GM12878 (cell line): ENCODE data around the gene OR7A10. TPM values are rescaled to one million over a fixed set of nuclear protein-coding genes. Genes with fewer than 3 reads are reported as not detected.

Experiments used
- ATAC-seq: fragments of 200-7000 bp; cut with Tn5 transposase; 3 replicates; pipeline ENCODE4 v1.9.1; 2020; ENCODE audit warnings: mild to moderate bottlenecking, moderate library complexity
- BruUV-seq: library from RNA; stranded (reverse); fragments of 400-500 nt; replicated peaks from 2 replicates; lab custom pipeline; 2021; lab: Mats Ljungman, UMichigan
- CTCF ChIA-PET: fragments of 300-600 bp; sonication (Branson Sonifier 250); formaldehyde crosslinking; extraction: SDS; loops from one replicate; lab custom pipeline; 2021; ENCODE audit warnings: inconsistent platforms; lab: Yijun Ruan, JAX
- POLR2A ChIA-PET: fragments of 350-600 bp; formaldehyde crosslinking; extraction: SDS; loops from one replicate; lab custom pipeline; 2021; ENCODE audit warnings: inconsistent platforms; lab: Charles Lee
- RAD21 ChIA-PET: fragments of 300-600 bp; sonication (Branson Sonifier 250); formaldehyde crosslinking; loops from one replicate; lab custom pipeline; 2023; ENCODE audit warnings: antibody characterized with exemption; ENCODE audit not compliant: unreplicated experiment; lab: Charles Lee
- SMC1A ChIA-PET: fragments of 300-600 bp; sonication (Branson Sonifier 250); formaldehyde crosslinking; loops from one replicate; lab custom pipeline; 2023; ENCODE audit not compliant: unreplicated experiment, uncharacterized antibody; lab: Charles Lee
- DNase-seq: peaks from one replicate; pipeline ENCODE4 v3.0.0-alpha.2; 2011; ENCODE audit warnings: low read depth, low spot score
- FAIRE-seq: peaks from 3 replicates; lab custom pipeline; 2011; peaks lifted over from hg19 to GRCh38; lab: Jason Lieb, UNC
- H2AFZ ChIP-seq: 2 replicates; pipeline ENCODE4 v1.6.0; 2011; ENCODE audit warnings: low read depth, low read length, control low read depth; ENCODE audit not compliant: control insufficient read depth
- H3K27ac ChIP-seq: 2 replicates; pipeline ENCODE4 v1.5.1; 2011; ENCODE audit warnings: control low read depth; ENCODE audit not compliant: control insufficient read depth, insufficient read depth
- H3K27me3 ChIP-seq, 2 experiments: replicated peaks in 1 of 2; 2 replicates each; pipeline versions ENCODE4 v1.6.0 to v1.6.1; 2011; ENCODE audit warnings: low read length in 1 of 2; ENCODE audit not compliant: control insufficient read depth in 2 of 2, insufficient read depth in 2 of 2
- H3K36me3 ChIP-seq, 2 experiments: 2 replicates each; pipeline ENCODE4 v1.5.1; 2011; ENCODE audit warnings: low read length in 1 of 2; ENCODE audit not compliant: control insufficient read depth in 2 of 2, insufficient read depth in 2 of 2
- H3K4me1 ChIP-seq: 2 replicates; pipeline ENCODE4 v1.6.1; 2011; ENCODE audit warnings: mild to moderate bottlenecking, low read length, moderate library complexity, mixed read lengths; ENCODE audit not compliant: control insufficient read depth, insufficient read depth
- H3K4me2 ChIP-seq: 2 replicates; pipeline ENCODE4 v1.6.0; 2011; ENCODE audit warnings: control low read depth; ENCODE audit not compliant: control insufficient read depth, insufficient read depth
- H3K4me3 ChIP-seq: fragments of 200-600 bp; sonication (generic); 2 replicates; pipeline ENCODE4 v1.5.1; 2016
- H3K79me2 ChIP-seq: 2 replicates; pipeline ENCODE4 v1.6.0; 2011; ENCODE audit warnings: low read length; ENCODE audit not compliant: control insufficient read depth, insufficient read depth
- H3K9ac ChIP-seq: 2 replicates; pipeline ENCODE4 v1.8.0; 2011; ENCODE audit warnings: low read length, control low read depth, mixed read lengths; ENCODE audit not compliant: control insufficient read depth, insufficient read depth
- H3K9me3 ChIP-seq: replicated peaks from 3 replicates; pipeline ENCODE4 v1.5.1; 2011; ENCODE audit warnings: mild to moderate bottlenecking, low read length; ENCODE audit not compliant: control insufficient read depth, insufficient read depth
- H4K20me1 ChIP-seq: 2 replicates; pipeline ENCODE4 v1.6.0; 2011; ENCODE audit not compliant: control insufficient read depth, insufficient read depth
- BACH1 ChIP-seq: fragments of 450-650 bp; IDR thresholded peaks from 2 replicates; pipeline ENCODE4 v1.6.1; 2017; ENCODE audit warnings: mild to moderate bottlenecking, borderline replicate concordance
- CREM ChIP-seq: IDR thresholded peaks from 2 replicates; pipeline ENCODE4 v1.6.1; 2014; ENCODE audit warnings: antibody characterized with exemption, low read depth
- FOXM1 ChIP-seq: IDR thresholded peaks from 2 replicates; pipeline ENCODE4 v1.6.1; 2012; ENCODE audit warnings: low read depth, mild to moderate bottlenecking, inconsistent platforms, low read length, moderate library complexity
- HCFC1 ChIP-seq: fragments of 150-350 bp; IDR thresholded peaks from 2 replicates; pipeline ENCODE4 v1.6.1; 2014; ENCODE audit warnings: low read length
- HSF1 ChIP-seq: fragments of 150-350 bp; IDR thresholded peaks from 2 replicates; pipeline ENCODE4 v1.6.1; 2014; ENCODE audit warnings: mild to moderate bottlenecking, low read depth, low read length
- MTA2 ChIP-seq: fragments of 450-650 bp; IDR thresholded peaks from 2 replicates; pipeline ENCODE4 v1.6.1; 2016; ENCODE audit warnings: low read depth, mild to moderate bottlenecking, moderate library complexity
- NBN ChIP-seq: fragments of 450-650 bp; IDR thresholded peaks from 2 replicates; pipeline ENCODE4 v1.6.1; 2016
- NFXL1 ChIP-seq: fragments of 450-650 bp; IDR thresholded peaks from 2 replicates; pipeline ENCODE4 v1.6.1; 2017; ENCODE audit warnings: antibody characterized with exemption, mild to moderate bottlenecking, borderline replicate concordance
- POU2F2 ChIP-seq: IDR thresholded peaks from 3 replicates; pipeline ENCODE4 v1.6.1; 2011; ENCODE audit warnings: low read depth, mild to moderate bottlenecking, low read length, borderline replicate concordance
- RAD21 ChIP-seq: IDR thresholded peaks from 2 replicates; pipeline ENCODE4 v1.6.1; 2011; ENCODE audit warnings: mild to moderate bottlenecking, low read depth, low read length, moderate library complexity; ENCODE audit not compliant: insufficient read depth
- SKIL ChIP-seq: fragments of 450-650 bp; IDR thresholded peaks from 2 replicates; pipeline ENCODE4 v1.6.1; 2017; ENCODE audit warnings: mild to moderate bottlenecking, low read depth, inconsistent platforms; ENCODE audit not compliant: poor library complexity, severe bottlenecking
- SMAD5 ChIP-seq: IDR thresholded peaks from 2 replicates; pipeline ENCODE4 v1.6.1; 2016; ENCODE audit warnings: antibody characterized with exemption, low read depth
- ZNF592 ChIP-seq: fragments of 450-650 bp; IDR thresholded peaks from 2 replicates; pipeline ENCODE4 v1.6.1; 2017; ENCODE audit warnings: mild to moderate bottlenecking, moderate library complexity
- ZSCAN29 ChIP-seq: fragments of 450-650 bp; IDR thresholded peaks from 2 replicates; pipeline ENCODE4 v1.6.1; 2017; ENCODE audit warnings: mild to moderate bottlenecking, moderate library complexity
- WGBS: methylation state at CpG from one replicate; pipeline ENCODE4 v1.1.6; 2016; ENCODE audit warnings: low lambda C conversion rate; ENCODE audit not compliant: insufficient replicate concordance, insufficient coverage; ENCODE audit errors: missing lambda C conversion rate; 5-methylcytosine and 5-hydroxymethylcytosine counted together
- in situ Hi-C: fragments of 300-500 bp; cut with MboI; formaldehyde crosslinking; loops from 9 replicates; pipeline ENCODE4 v1.14.3; 2018; ENCODE audit warnings: mixed read lengths
- intact Hi-C: fragments of 100-400 bp; cut with micrococcal nuclease; formaldehyde crosslinking; loops from one replicate; pipeline ENCODE4 v1.14.2; 2022; ENCODE audit not compliant: unreplicated experiment
- polyA plus RNA-seq, 11 experiments: library from polyadenylated mRNA; depleted of rRNA in 4 of 11; unstranded in 6 of 11; stranded (reverse) in 5 of 11; fragments of >200 nt; fragmentation: Nextera tagmentation in 4 of 11; fragmentation: Illumina TruSeq in 1 of 11; extraction: Ambion mirVana in 4 of 11; extraction: Trizol in 1 of 11; gene quantifications; 1 replicate in 1 of 11; 2 replicates in 10 of 11; pipeline versions ENCODE4 v1.2.1 to v1.2.3, GENCODE V29; 2011 to 2016; ENCODE audit warnings: inconsistent platforms in 2 of 11, missing spikeins in 2 of 11, low read depth in 1 of 11
- total RNA-seq, 4 experiments: library from RNA; depleted of rRNA in 3 of 4; stranded (reverse); fragments of >200 nt in 3 of 4; fragmentation: Illumina TruSeq in 1 of 4; extraction: Trizol in 1 of 4; gene quantifications; 2 replicates each; pipeline versions ENCODE4 v1.2.1 to v1.2.3, GENCODE V29; 2013 to 2021

OR7A10 gene
- total and polyA plus RNA-seq, 10 of the 15 experiments (the other 5 are each of a cell fraction or from before 2014, with no cell fraction given), result not detected

GRCh38 chr19:14843578-14843977 lies 5.1 kb downstream of the OR7A10 start (continued):
- no peak for TF ChIP-seq ZNF592
- no peak for TF ChIP-seq SMAD5
- no peak for TF ChIP-seq FOXM1
- no peak for TF ChIP-seq HCFC1
- TF ChIP-seq NFXL1, result no peak

GRCh38 chr19:14843169-14843568 lies 5.6 kb downstream of the OR7A10 start:
- DNase-seq, result no peak
- no peak overlapping the region for H3K4me3 ChIP-seq
- H3K79me2 ChIP-seq, result no peaks in the 10 kb centered on the region
- WGBS, result 26% methylated on average over 2 of the region's 2 CpGs
- in situ Hi-C loops, result no loop called here
- ChIA-PET POLR2A (no interaction called here), CTCF (no interaction called here), SMC1A (no interaction called here), RAD21 (no interaction called here)
- no peaks in the 10 kb centered on the region for H3K4me1 ChIP-seq
- BruUV-seq, result no TSS peak
- no peaks in the 10 kb centered on the region for H4K20me1 ChIP-seq
- no peak overlapping the region for H3K27ac ChIP-seq
- no peaks in the 10 kb centered on the region for H3K36me3 ChIP-seq
- no peak overlapping the region for H2AFZ ChIP-seq
- H3K9ac ChIP-seq, result no peak overlapping the region
- no peak overlapping the region for H3K4me2 ChIP-seq
- no peak for FAIRE-seq
- no peak for ATAC-seq
- intact Hi-C loops, result no loop called here
- no peaks in the 10 kb centered on the region for H3K9me3 ChIP-seq
- no peaks in the 10 kb centered on the region; a peak in 1 of 4 replicates for H3K27me3 ChIP-seq
- TF ChIP-seq NBN, result no peak
- TF ChIP-seq BACH1, result no peak
- TF ChIP-seq SKIL, result no peak
- TF ChIP-seq RAD21, result no peak
- no peak for TF ChIP-seq POU2F2
- TF ChIP-seq HSF1, result no peak
- no peak for TF ChIP-seq ZSCAN29
- TF ChIP-seq CREM, result no peak
- no peak for TF ChIP-seq MTA2
